A549 (cell line): ENCODE results near the gene ZNF724. TPM values are rescaled to one million over a fixed set of nuclear protein-coding genes. Genes with fewer than 3 reads are reported as not detected.

ENCODE experiments used
- ATAC-seq, 2 experiments: fragments of 200-7000 bp in 1 of 2; fragments of >200 bp in 1 of 2; cut with Nextera tagmentation in 1 of 2; cut with Tn5 transposase in 1 of 2; 3 replicates each; pipeline versions ENCODE4 v1.8.0 to v1.9.1; 2018 to 2020; ENCODE audit warnings: mild to moderate bottlenecking in 1 of 2, moderate library complexity in 1 of 2
- CTCF ChIA-PET: fragments of 300-600 bp; sonication (Branson Sonifier 250); formaldehyde crosslinking; extraction: SDS; loops from one replicate; lab custom pipeline; 2021; ENCODE audit warnings: antibody characterized with exemption, inconsistent platforms; lab: Yijun Ruan, JAX
- POLR2A ChIA-PET: fragments of 350-600 bp; formaldehyde crosslinking; extraction: SDS; loops from one replicate; lab custom pipeline; 2021; ENCODE audit warnings: antibody characterized with exemption, inconsistent platforms; lab: Yijun Ruan, JAX
- DNase-seq, 2 experiments: peaks; one replicate each; pipeline versions ENCODE4 v3.0.0 to v3.0.0-alpha.2; 2011 to 2016; ENCODE audit warnings: low read depth in 1 of 2, low spot score in 1 of 2
- FAIRE-seq: peaks from 2 replicates; lab custom pipeline; 2011; peaks lifted over from hg19 to GRCh38; lab: Jason Lieb, UNC
- H3K27ac ChIP-seq, 2 experiments: fragments of >200 bp; sonication (Bioruptor Twin); formaldehyde crosslinking; 3 replicates each; pipeline ENCODE4 v1.5.1; 2016 to 2017
- H3K4me1 ChIP-seq: fragments of >200 bp; sonication (Bioruptor Twin); formaldehyde crosslinking; 3 replicates; pipeline ENCODE4 v1.6.1; 2016
- H3K4me2 ChIP-seq: fragments of >200 bp; sonication (Bioruptor Twin); formaldehyde crosslinking; 3 replicates; pipeline ENCODE4 v1.6.1; 2016
- H3K4me3 ChIP-seq: fragments of >200 bp; sonication (Bioruptor Twin); formaldehyde crosslinking; 3 replicates; pipeline ENCODE4 v1.5.1; 2016
- H3K9me3 ChIP-seq: fragments of >200 bp; sonication (Bioruptor Twin); formaldehyde crosslinking; 3 replicates; pipeline ENCODE4 v1.6.1; 2016
- BHLHE40 ChIP-seq: IDR thresholded peaks from 2 replicates; pipeline ENCODE4 v1.6.1; 2012; ENCODE audit warnings: low read depth, low read length, inconsistent platforms
- CEBPB ChIP-seq, 2 experiments: fragments of >200 bp in 1 of 2; sonication (Bioruptor Twin) in 1 of 2; formaldehyde crosslinking in 1 of 2; IDR thresholded peaks; 2 replicates each; pipeline ENCODE4 v1.6.1; 2012 to 2016
- CHD4 ChIP-seq: fragments of 200-600 bp; sonication (generic); IDR thresholded peaks from 2 replicates; pipeline ENCODE4 v1.6.1; 2016; ENCODE audit warnings: antibody characterized with exemption, mild to moderate bottlenecking, borderline replicate concordance
- CTCF ChIP-seq: fragments of >200 bp; sonication (Bioruptor Twin); formaldehyde crosslinking; IDR thresholded peaks from 3 replicates; pipeline ENCODE4 v1.5.1; 2016
- EHMT2 ChIP-seq: fragments of 200-600 bp; sonication (generic); IDR thresholded peaks from 2 replicates; pipeline ENCODE4 v1.6.1; 2016; ENCODE audit warnings: antibody characterized with exemption, low read depth, mild to moderate bottlenecking, moderate library complexity
- ESRRA ChIP-seq: fragments of 150-350 bp; IDR thresholded peaks from 2 replicates; pipeline ENCODE4 v1.6.1; 2014; ENCODE audit warnings: mild to moderate bottlenecking, low read length, borderline replicate concordance
- FOSB ChIP-seq: fragments of 250-450 bp; sonication (Bioruptor Pico); IDR thresholded peaks from 2 replicates; pipeline ENCODE4 v1.5.0; 2020; ENCODE audit warnings: mild to moderate bottlenecking, moderate library complexity
- FOSL2 ChIP-seq, 2 experiments: fragments of 450-650 bp in 1 of 2; fragments of >200 bp in 1 of 2; sonication (Bioruptor Twin) in 1 of 2; formaldehyde crosslinking; IDR thresholded peaks; 2 replicates each; pipeline versions ENCODE4 v1.5.0 to v1.6.1; 2016 to 2020; ENCODE audit warnings: mild to moderate bottlenecking in 1 of 2, moderate library complexity in 1 of 2
- HEYL ChIP-seq: fragments of 250-450 bp; sonication (Bioruptor Pico); IDR thresholded peaks from 2 replicates; pipeline ENCODE4 v1.8.0; 2021; ENCODE audit warnings: mild to moderate bottlenecking, moderate library complexity
- HMGXB4 ChIP-seq: fragments of 250-450 bp; sonication (Bioruptor Pico); IDR thresholded peaks from 2 replicates; pipeline ENCODE4 v1.5.0; 2021; ENCODE audit warnings: mild to moderate bottlenecking, moderate library complexity, borderline replicate concordance
- HOXA7 ChIP-seq: fragments of 250-450 bp; sonication (Bioruptor Pico); IDR thresholded peaks from 2 replicates; pipeline ENCODE4 v1.5.0; 2020; ENCODE audit warnings: mild to moderate bottlenecking, moderate library complexity
- HOXB13 ChIP-seq: fragments of 250-450 bp; sonication (Bioruptor Pico); IDR thresholded peaks from 2 replicates; pipeline ENCODE4 v1.5.0; 2020; ENCODE audit warnings: low read depth, mild to moderate bottlenecking, moderate library complexity
- HOXB5 ChIP-seq: fragments of 250-450 bp; sonication (Bioruptor Pico); IDR thresholded peaks from 2 replicates; pipeline ENCODE4 v1.5.0; 2020; ENCODE audit warnings: mild to moderate bottlenecking, moderate library complexity
- JUNB ChIP-seq: fragments of >200 bp; sonication (Bioruptor Twin); formaldehyde crosslinking; IDR thresholded peaks from 2 replicates; pipeline ENCODE4 v1.6.1; 2016
- KDM1A ChIP-seq: fragments of 200-600 bp; sonication (generic); IDR thresholded peaks from 2 replicates; pipeline ENCODE4 v1.6.1; 2016; ENCODE audit warnings: low read depth, mild to moderate bottlenecking
- MYC ChIP-seq: IDR thresholded peaks from 2 replicates; pipeline ENCODE4 v1.6.1; 2012; ENCODE audit warnings: mild to moderate bottlenecking, inconsistent platforms, low read length, improper control_type of control experiment, borderline replicate concordance
- NFE2L2 ChIP-seq: fragments of 150-350 bp; conservative IDR thresholded peaks from 2 replicates; pipeline ENCODE4 v1.6.1; 2014; ENCODE audit warnings: low read length
- NPAS2 ChIP-seq: fragments of 250-450 bp; sonication (Bioruptor Pico); IDR thresholded peaks from 2 replicates; pipeline ENCODE4 v1.8.0; 2022; ENCODE audit warnings: mild to moderate bottlenecking, moderate library complexity, borderline replicate concordance
- PBX3 ChIP-seq: IDR thresholded peaks from 2 replicates; pipeline ENCODE4 v1.6.1; 2012
- POLR2AphosphoS2 ChIP-seq: conservative IDR thresholded peaks from 2 replicates; pipeline ENCODE4 v1.6.1; 2012; ENCODE audit warnings: low read length, improper control_type of control experiment, inconsistent platforms
- RFX5 ChIP-seq: fragments of 450-650 bp; IDR thresholded peaks from 2 replicates; pipeline ENCODE4 v1.7.1; 2014; ENCODE audit warnings: antibody characterized with exemption, mild to moderate bottlenecking, moderate library complexity
- RNF2 ChIP-seq: fragments of 200-600 bp; sonication (generic); IDR thresholded peaks from 2 replicates; pipeline ENCODE4 v1.6.1; 2016; ENCODE audit warnings: low read depth, mild to moderate bottlenecking, antibody characterized with exemption, moderate library complexity, borderline replicate concordance
- TFCP2L1 ChIP-seq: fragments of 250-450 bp; sonication (Bioruptor Pico); IDR thresholded peaks from 2 replicates; pipeline ENCODE4 v1.5.0; 2021; ENCODE audit warnings: mild to moderate bottlenecking
- USF2 ChIP-seq: fragments of 450-650 bp; IDR thresholded peaks from 2 replicates; pipeline ENCODE4 v1.6.1; 2014; ENCODE audit warnings: antibody characterized with exemption
- ZC3H11A ChIP-seq: fragments of 450-650 bp; IDR thresholded peaks from 2 replicates; pipeline ENCODE4 v1.6.1; 2014; ENCODE audit warnings: antibody characterized with exemption, mild to moderate bottlenecking
- ZNF302 ChIP-seq: fragments of 250-450 bp; sonication (Bioruptor Pico); IDR thresholded peaks from 2 replicates; pipeline ENCODE4 v1.9.0; 2021; ENCODE audit warnings: inconsistent platforms, mild to moderate bottlenecking, moderate library complexity
- ZSCAN20 ChIP-seq: fragments of 250-450 bp; sonication (Bioruptor Pico); IDR thresholded peaks from 2 replicates; pipeline ENCODE4 v1.8.0; 2022; ENCODE audit warnings: mild to moderate bottlenecking, moderate library complexity
- WGBS: methylation state at CpG from one replicate; pipeline ENCODE4 v1.1.6; 2017; ENCODE audit errors: missing lambda C conversion rate; 5-methylcytosine and 5-hydroxymethylcytosine counted together
- polyA plus RNA-seq, 4 experiments: library from polyadenylated mRNA; depleted of rRNA in 3 of 4; stranded (reverse); fragments of >200 nt; fragmentation: RNase III in 1 of 4; extraction: RNeasy Plus Mini Kit Qiagen cat#74134 plus additional on column Dnase treatment in 1 of 4; gene quantifications; 2 replicates in 3 of 4; 3 replicates in 1 of 4; pipeline ENCODE4 v1.2.3, GENCODE V29; 2011 to 2017

Gene ZNF724
- polyA plus RNA-seq, 2 of the 4 experiments (the other 2 are of a cell fraction), result 1.4 to 1.8 TPM

- 0 out of 6 replicates have a peak, but pooled peaks of 1 of the 2 experiments have one; percentile 20 for ATAC-seq
- Histone ChIP-seq H3K4me2 (peak overlapping the region; percentile 75), H3K4me3 (peak overlapping the region; percentile 62), H3K9me3 (peaks cover 18% of the 10 kb centered on the region; the same call in 1 of the 3 replicates), H3K4me1 (no peaks in the 10 kb centered on the region), H3K27ac (peak overlapping the region in 1 of 2 experiments; percentile 63; a peak in 3 of 6 replicates)
- FAIRE-seq, result no peak
- WGBS, result 69% methylated on average over 8 of the region's 10 CpGs
- POLR2A ChIA-PET, result interaction anchor here (0.6 to 1.6 kb wide), 3 partner anchors 8 to 23 kb away, joined by 3 to 20 read pairs (median 3); partner anchors contain the start of gene ZNF724
- DNase-seq, result no peak
- CTCF ChIA-PET, result interaction anchor here (0.6 to 1.3 kb wide), 2 partner anchors 9 to 136 kb away, joined by 3 to 5 read pairs; no protein-coding TSS in a partner anchor
- TF ChIP-seq HMGXB4 (CRISPR knock-in tag) (no peak), EHMT2 (no peak), NFE2L2 (no peak), FOSB (CRISPR knock-in tag) (no peak), BHLHE40 (no peak), POLR2AphosphoS2 (no peak), NPAS2 (no peak), HOXA7 (CRISPR knock-in tag) (no peak), TFCP2L1 (CRISPR knock-in tag) (no peak), RFX5 (no peak), CHD4 (no peak), FOSL2 (IDR thresholded peaks at IDR 0.05) (no peak), FOSL2 (CRISPR knock-in tag; IDR thresholded peaks at IDR 0.05) (no peak)
Measured at GRCh38 chr19:23273022-23273589, 22.9 kb upstream of the ZNF724 start.

- no peak for DNase-seq
- no peak for FAIRE-seq
- H3K9me3 ChIP-seq, result peaks cover 27% of the 10 kb centered on the region
- no peak overlapping the region for H3K4me3 ChIP-seq
- POLR2A ChIA-PET, result no interaction called here
- H3K4me1 ChIP-seq, result no peaks in the 10 kb centered on the region
- CTCF ChIA-PET, result interaction anchor here (0.6 kb wide), 1 partner anchor 59 kb away, joined by 4 read pairs; no protein-coding TSS in a partner anchor
- no peak for TF ChIP-seq USF2
- H3K27ac ChIP-seq, result no peak overlapping the region
- 22% methylated on average over 2 of the region's 2 CpGs for WGBS
- no peak overlapping the region for H3K4me2 ChIP-seq
- no peak for ATAC-seq
Measured at GRCh38 chr19:23263870-23264590, 13.8 kb upstream of the ZNF724 start.

GRCh38 chr19:23263396-23263795 lies 13.2 kb upstream of the ZNF724 start:
- Histone ChIP-seq H3K27ac (no peak overlapping the region), H3K4me1 (no peaks in the 10 kb centered on the region), H3K4me2 (no peak overlapping the region), H3K9me3 (peaks cover 33% of the 10 kb centered on the region), H3K4me3 (no peak overlapping the region)
- POLR2A ChIA-PET, result no interaction called here
- DNase-seq (no peak), FAIRE-seq (no peak), ATAC-seq (no peak)
- CTCF ChIA-PET, result no interaction called here
- WGBS, result 48% methylated on average over 2 of the region's 2 CpGs
- no peak for TF ChIP-seq ZSCAN20
- no peak for TF ChIP-seq USF2
- no peak for TF ChIP-seq MYC
- no peak for TF ChIP-seq HOXB13 (CRISPR knock-in tag)
- TF ChIP-seq CTCF, result no peak
- no peak for TF ChIP-seq ZC3H11A
- no peak for TF ChIP-seq JUNB
- no peak for TF ChIP-seq ZNF302 (CRISPR knock-in tag)
- TF ChIP-seq HEYL (CRISPR knock-in tag), result no peak
- TF ChIP-seq CEBPB (IDR thresholded peaks at IDR 0.05), result no peak
- no peak for TF ChIP-seq HOXB5 (CRISPR knock-in tag)
- no peak for TF ChIP-seq PBX3
- no peak for TF ChIP-seq ESRRA
- no peak for TF ChIP-seq KDM1A
- no peak for TF ChIP-seq RNF2
